Spleen (tissue), 7 donors: ENCODE measurements around the gene UBIAD1.

Experiments used
- CTCF ChIP-seq, 11 experiments: fragments of 200-600 bp in 7 of 11; fragments of 450-650 bp in 4 of 11; sonication (generic) in 4 of 11; IDR thresholded peaks in 8 of 11; conservative IDR thresholded peaks in 3 of 11; 1 replicate in 7 of 11; 2 replicates in 4 of 11; pipeline versions ENCODE4 v1.4.0 to v1.8.0; 2016 to 2021; ENCODE audit warnings: antibody characterized with exemption in 11 of 11, inconsistent platforms in 4 of 11, mild to moderate bottlenecking in 1 of 11
- POLR2A ChIP-seq, 3 donors: fragments of 450-650 bp; IDR thresholded peaks; one replicate each; pipeline ENCODE4 v1.5.1; 2017; ENCODE audit warnings: antibody characterized with exemption in 3 of 3, mild to moderate bottlenecking in 1 of 3
- POLR2AphosphoS5 ChIP-seq, 3 donors: sonication (generic); formaldehyde crosslinking; IDR thresholded peaks; one replicate each; pipeline ENCODE4 v1.5.1; 2017; ENCODE audit warnings: antibody characterized with exemption in 3 of 3
- donor health status: DM: no; HTN: no; CAD: no; lungs with moderate emphysema.
- donor health status: DM: no; HTN: no; CAD: no.
- donor health status: DM: no; HTN: no; CAD: no.

- no peak for TF ChIP-seq CTCF (IDR thresholded peaks at IDR 0.05 in 8 of 11, conservative IDR thresholded peaks at IDR 0.05 in 3 of 11)
- no peak for TF ChIP-seq POLR2AphosphoS5 (IDR thresholded peaks at IDR 0.05)
- no peak for TF ChIP-seq POLR2A (IDR thresholded peaks at IDR 0.05)
These were observed 39.1 kb downstream of the UBIAD1 start for GRCh38 chr1:11311816-11312755.
